CD4-positive, alpha-beta T cell treated with Interleukin-17A for 1 hour (primary cell): ENCODE results near the gene ADGRB2.

ENCODE experiments used
- DNase-seq: peaks from one replicate; pipeline ENCODE4 v3.0.0-alpha.2; 2020

The ADGRB2 gene

DNA sequence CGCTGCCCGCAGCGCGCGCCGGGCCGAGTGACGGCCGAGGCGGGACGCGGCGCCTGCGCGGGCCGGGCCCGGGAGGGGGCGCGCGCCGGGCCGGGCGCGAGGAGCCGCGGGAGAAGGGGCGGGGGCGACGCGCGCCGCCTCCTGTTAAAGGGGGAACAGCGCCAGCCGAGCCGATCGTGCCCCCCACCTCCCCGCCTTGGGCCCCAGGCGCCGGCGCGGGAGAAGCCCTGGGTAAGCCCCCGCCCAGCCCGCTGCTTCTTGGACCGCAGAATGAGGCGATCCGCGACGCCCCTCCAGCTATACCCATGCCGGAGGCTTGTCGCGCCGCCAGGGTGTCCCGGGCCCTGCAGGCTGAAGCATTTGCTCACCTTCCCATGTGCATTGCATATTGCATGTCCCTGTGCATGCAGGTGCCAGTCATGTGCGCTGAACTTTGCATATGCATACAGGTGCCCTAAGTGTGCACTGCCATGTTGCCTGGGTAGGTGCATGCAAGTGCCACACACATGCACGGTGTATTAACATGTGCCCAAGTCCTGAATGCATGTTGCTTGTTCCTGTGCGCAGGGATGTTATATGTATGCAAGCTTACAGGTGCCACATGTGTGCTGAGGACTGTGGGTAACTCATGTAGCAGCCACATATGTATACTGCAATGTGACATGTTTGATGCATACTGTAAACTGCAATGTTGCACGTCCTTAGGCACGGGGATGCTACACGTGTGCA lies at the start of gene ADGRB2:
ADGRB2 (minus strand) TSS at position 29 of the 729 bp plus-strand sequence. CDS start 7,119 bp downstream, outside the sequence.
- peak; percentile 25 for DNase-seq

- DNase-seq = no peak
These were observed 48.2 kb upstream of the ADGRB2 start for GRCh38 chr1:31812158-31812829.

GRCh38 chr1:31811605-31812004 lies 47.5 kb upstream of the ADGRB2 start:
- no peak for DNase-seq

- DNase-seq = no peak
These were observed 45.6 kb upstream of the ADGRB2 start for GRCh38 chr1:31809698-31810097.

GRCh38 chr1:31807273-31808048 lies 43.3 kb upstream of the ADGRB2 start:
- no peak for DNase-seq

DNA sequence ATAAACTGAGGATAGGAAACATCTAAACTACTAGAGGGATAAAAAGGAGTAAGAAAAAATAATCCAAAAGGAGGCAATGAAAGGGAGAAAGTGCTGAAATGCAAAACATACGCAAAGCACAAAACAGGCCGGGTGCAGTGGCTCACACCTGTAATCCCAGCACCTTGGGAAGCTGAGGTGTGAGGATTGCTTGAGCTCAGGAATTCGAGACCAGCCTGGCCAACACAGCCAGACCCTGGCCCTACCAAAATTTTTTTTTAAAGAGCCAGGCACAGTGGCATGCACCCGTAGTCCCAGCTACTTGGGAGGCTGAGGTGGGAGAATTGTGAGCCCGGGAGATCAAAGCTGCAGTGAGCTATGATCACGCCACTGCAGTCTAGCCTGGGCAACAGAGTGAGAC lies 41.2 kb upstream of the ADGRB2 start:
- no peak for DNase-seq

- no peak for DNase-seq
These were observed 40.0 kb upstream of the ADGRB2 start for GRCh38 chr1:31804098-31804497.

GRCh38 chr1:31803610-31804009 lies 39.5 kb upstream of the ADGRB2 start:
- DNase-seq = no peak

DNA sequence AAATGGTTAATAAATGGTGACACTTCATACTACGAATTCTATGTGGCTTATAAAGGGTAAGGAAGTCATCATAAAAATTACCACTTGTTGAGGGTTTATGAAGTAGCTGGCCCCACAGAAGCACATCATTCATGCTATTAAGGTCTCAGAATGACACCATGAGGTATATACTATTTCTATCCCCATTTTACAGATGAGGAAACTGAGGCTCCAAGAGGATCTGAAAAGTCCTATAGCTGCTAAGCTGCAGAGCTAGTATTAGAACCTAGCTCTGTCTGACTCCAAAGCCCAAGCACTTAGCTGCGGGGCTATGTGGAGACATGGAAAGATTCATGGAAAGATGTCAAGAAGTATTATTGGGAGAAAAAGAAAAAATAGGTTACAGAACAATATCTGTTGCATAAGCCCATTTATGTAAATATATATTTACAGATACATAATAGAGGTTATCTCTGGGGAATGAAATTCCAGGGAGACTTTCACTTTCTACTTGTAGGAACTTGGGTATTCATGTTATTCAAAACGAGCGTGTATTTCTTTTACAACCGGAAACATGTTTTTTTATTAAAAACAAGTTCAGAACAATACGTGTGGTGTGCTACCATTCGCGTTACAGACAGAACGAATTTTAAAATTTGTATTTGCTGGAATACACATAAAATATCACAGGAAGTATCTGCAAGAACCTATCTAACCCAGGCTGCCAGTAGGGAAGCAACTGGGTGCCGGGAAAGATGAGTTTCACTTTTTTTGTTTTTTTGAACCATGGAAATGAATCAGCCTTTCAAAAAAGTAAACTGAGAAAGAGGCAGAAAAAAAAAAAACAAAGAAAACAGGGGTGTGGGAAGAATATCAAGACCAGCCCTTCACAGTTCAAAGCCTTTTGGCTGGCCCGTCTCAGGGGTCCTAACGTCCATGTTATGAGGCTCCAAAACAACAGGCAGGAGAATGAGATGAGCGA lies 38.3 kb upstream of the ADGRB2 start:
- DNase-seq = no peak

GRCh38 chr1:31801458-31801857 lies 37.3 kb upstream of the ADGRB2 start:
- no peak for DNase-seq

DNA sequence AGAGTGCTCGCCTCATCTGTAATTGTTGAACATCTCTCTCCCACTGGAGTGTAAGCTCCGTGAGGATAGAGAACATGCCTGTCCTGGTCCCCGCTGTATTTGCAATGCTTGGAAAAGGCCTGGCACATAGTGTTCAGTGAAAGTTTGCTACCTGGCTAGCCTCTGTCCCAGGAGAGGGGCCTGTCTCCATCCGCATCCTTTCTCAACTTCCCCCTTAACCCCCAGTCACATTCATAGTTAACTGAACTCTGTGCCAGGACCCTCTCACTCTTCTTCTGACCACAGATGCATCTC lies 36.5 kb upstream of the ADGRB2 start:
- DNase-seq = no peak

GRCh38 chr1:31799895-31800673 lies 35.9 kb upstream of the ADGRB2 start:
- DNase-seq = no peak

DNA sequence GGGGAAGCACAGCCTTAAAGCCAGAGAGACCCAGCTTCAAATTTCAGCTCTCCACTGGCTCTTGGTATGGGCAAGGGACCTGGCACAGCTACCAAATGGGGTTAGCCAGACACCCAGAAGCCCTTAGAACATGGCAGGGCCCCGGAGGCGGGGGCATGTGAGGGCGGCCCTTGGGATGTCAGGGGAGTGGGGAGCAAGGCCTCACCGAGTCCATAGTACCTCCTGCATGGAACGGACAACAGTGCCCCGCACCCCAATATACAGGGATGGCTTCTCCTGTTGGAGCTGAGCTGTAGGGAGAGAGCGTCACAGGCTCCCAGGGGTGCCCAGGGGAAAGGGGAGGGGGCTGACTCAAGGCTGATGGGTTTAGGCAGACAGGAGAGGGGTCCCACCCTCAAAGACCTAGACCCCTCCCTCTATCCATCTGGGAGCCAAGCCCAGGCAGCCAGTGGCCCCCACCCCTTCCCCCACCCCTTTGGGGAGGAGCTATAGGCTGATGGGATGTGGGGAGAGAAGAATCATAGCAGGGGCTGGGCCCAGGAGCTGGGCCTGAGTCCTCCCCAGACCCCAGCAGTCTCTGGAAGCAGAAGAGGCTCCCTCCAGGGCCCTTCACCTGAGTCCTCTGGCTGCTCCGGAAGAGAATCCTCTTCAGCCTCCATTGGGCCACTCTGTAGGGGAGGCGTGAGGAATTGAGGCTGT lies 35.2 kb upstream of the ADGRB2 start:
- no peak for DNase-seq

- DNase-seq = no peak
These were observed 34.5 kb upstream of the ADGRB2 start for GRCh38 chr1:31798433-31799195.

DNA sequence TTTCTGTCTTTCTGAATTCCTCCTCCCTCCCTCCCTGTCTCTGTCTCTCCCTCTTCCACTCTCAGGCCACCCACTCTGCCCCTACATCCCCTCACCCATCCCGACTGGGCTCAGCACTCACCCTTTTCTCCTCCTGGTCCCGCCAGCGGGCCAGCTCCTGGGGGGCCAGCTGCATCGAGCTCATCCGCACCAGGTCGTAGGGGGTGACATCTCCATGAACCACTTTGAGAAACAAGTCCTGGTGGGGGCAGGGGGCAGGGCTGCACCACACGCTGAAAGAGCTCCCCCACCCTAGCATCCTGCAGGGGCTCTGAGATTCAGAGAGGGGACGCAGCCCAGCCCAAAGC lies 33.9 kb upstream of the ADGRB2 start:
- no peak for DNase-seq

DNA sequence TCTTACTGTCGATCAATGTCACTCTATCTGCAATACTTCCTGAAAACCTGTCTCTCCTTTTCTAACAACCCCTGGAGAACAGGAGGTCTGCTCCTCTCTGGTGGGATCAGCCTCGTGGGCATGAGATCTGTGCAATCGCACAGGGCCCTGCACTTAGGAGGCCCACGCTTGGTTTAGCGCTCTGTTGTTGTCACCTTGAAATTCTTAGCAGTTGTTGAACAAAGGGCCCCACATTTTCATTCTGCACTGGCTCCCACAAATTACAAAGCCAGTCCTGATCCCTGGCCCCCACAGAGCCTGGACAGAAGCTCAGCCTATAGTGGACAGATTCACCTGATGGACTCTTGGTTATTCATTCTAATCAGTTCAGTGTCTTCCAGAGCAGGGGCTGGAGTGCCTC lies 33.1 kb upstream of the ADGRB2 start:
- DNase-seq = no peak

GRCh38 chr1:31796707-31797106 lies 32.6 kb upstream of the ADGRB2 start:
- no peak for DNase-seq

DNA sequence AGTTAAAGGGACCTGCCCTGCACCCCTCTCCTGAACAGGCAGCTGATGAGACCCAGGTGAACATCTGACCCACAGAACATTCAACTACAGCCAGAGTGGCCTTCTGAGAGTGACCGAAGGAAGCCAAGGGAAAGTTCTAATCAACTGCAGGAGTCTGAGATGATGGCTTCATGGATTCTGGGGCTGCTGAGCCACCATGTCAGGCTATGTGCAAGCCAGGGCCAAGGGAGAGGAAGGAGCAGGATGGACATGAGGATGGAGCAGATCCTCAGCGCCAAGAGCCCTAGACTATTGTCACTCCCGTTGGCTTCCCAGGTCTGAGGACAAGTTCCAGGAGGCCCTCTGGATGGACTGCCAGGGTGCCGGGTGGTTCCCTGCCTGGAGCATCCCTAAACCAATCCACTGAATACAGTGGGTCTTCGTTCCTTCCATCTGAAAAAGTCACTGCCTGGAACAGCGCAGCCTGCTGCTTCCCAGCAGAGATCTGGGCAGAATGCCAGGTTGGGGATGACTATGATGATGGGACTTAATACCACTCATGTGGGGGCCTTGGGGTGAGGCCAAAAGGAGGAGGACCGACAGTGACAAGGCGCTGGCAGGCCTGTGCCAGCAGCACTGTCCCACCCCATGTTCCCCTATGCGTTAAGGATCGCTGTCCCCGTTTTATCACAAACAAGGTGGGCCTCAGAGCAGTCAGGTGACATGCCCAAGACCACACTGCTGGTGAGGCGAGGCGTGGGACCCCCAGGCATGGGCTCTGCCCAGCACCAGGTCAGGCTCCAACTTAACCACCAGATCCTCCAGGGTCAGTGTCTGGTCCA lies 31.9 kb upstream of the ADGRB2 start:
- no peak for DNase-seq

GRCh38 chr1:31795096-31795675 lies 31.0 kb upstream of the ADGRB2 start:
- DNase-seq = no peak
